Gastrocnemius medialis (tissue), 4 donors: Measurements from ENCODE around the gene IL20. TPM values are rescaled to one million over a fixed set of nuclear protein-coding genes. Genes with fewer than 3 reads are reported as not detected.

Experiments used
- ATAC-seq, 2 donors: fragments of 150-250 bp; one replicate each; pipeline ENCODE4 v1.9.1; 2016
- DNase-seq, 2 donors: peaks; one replicate each; pipeline ENCODE4 v3.0.0-alpha.2; 2019
- H3K27ac ChIP-seq, 4 donors: fragments of 200-600 bp; sonication (generic); 1 replicate in 1 of 4; 2 replicates in 3 of 4; pipeline ENCODE4 v1.5.1; 2016 to 2018; ENCODE audit warnings: mild to moderate bottlenecking in 2 of 4, moderate library complexity in 1 of 4
- H3K27me3 ChIP-seq, 3 donors: fragments of 200-600 bp; sonication (generic) in 2 of 3; 1 replicate in 1 of 3; 2 replicates in 2 of 3; pipeline versions ENCODE4 v1.5.1 to v1.6.0; 2016 to 2019; ENCODE audit warnings: mild to moderate bottlenecking in 1 of 3, moderate library complexity in 1 of 3
- H3K36me3 ChIP-seq, 2 donors: fragments of 200-600 bp; sonication (generic) in 1 of 2; one replicate each; pipeline ENCODE4 v1.5.1; 2017 to 2018
- H3K4me1 ChIP-seq, 2 donors: fragments of 200-600 bp; sonication (generic) in 1 of 2; one replicate each; pipeline ENCODE4 v1.5.1; 2016 to 2017; ENCODE audit warnings: mild to moderate bottlenecking in 2 of 2
- H3K4me3 ChIP-seq, 4 donors: fragments of 200-600 bp; sonication (generic) in 3 of 4; 1 replicate in 1 of 4; 2 replicates in 3 of 4; pipeline ENCODE4 v1.5.1; 2016 to 2019; ENCODE audit warnings: mild to moderate bottlenecking in 2 of 4
- H3K9me3 ChIP-seq, 3 donors: fragments of 200-600 bp; sonication (generic) in 2 of 3; 1 replicate in 1 of 3; 2 replicates in 2 of 3; pipeline ENCODE4 v1.5.1; 2016 to 2019
- POLR2A ChIP-seq, 2 donors: fragments of 450-650 bp; IDR thresholded peaks; one replicate each; pipeline ENCODE4 v1.6.1; 2017; ENCODE audit warnings: antibody characterized with exemption in 2 of 2, mild to moderate bottlenecking in 2 of 2, moderate library complexity in 2 of 2
- in situ Hi-C, 4 donors: fragments of 200-750 bp; cut with MboI; loops; one replicate each; pipeline versions ENCODE4 v1.15.0 to v1.8.0; 2017; ENCODE audit warnings: low sequenced_read_pairs in 4 of 4
- intact Hi-C: fragments of 100-400 bp; cut with DNase I; formaldehyde crosslinking; loops from one replicate; pipeline ENCODE4 v1.15.1; 2023; ENCODE audit warnings: low total_unique reads
- total RNA-seq, 4 donors: library from RNA; depleted of rRNA; stranded (reverse); fragments of >200 nt; gene quantifications; one replicate each; pipeline versions ENCODE4 v1.1.0 to v1.2.3, GENCODE V29; 2016
- TF ChIP-seq, protein P1 (sequence below), 5 experiments: fragments of 450-650 bp in 3 of 5; fragments of 200-600 bp in 2 of 5; sonication (generic) in 2 of 5; IDR thresholded peaks in 4 of 5; conservative IDR thresholded peaks in 1 of 5; 1 replicate in 4 of 5; 2 replicates in 1 of 5; pipeline ENCODE4 v1.5.1; 2016 to 2019; ENCODE audit warnings: antibody characterized with exemption in 5 of 5, mild to moderate bottlenecking in 3 of 5, moderate library complexity in 3 of 5

The IL20 gene
- total RNA-seq, 4 donors from 2014 or later, result not detected

DNA sequence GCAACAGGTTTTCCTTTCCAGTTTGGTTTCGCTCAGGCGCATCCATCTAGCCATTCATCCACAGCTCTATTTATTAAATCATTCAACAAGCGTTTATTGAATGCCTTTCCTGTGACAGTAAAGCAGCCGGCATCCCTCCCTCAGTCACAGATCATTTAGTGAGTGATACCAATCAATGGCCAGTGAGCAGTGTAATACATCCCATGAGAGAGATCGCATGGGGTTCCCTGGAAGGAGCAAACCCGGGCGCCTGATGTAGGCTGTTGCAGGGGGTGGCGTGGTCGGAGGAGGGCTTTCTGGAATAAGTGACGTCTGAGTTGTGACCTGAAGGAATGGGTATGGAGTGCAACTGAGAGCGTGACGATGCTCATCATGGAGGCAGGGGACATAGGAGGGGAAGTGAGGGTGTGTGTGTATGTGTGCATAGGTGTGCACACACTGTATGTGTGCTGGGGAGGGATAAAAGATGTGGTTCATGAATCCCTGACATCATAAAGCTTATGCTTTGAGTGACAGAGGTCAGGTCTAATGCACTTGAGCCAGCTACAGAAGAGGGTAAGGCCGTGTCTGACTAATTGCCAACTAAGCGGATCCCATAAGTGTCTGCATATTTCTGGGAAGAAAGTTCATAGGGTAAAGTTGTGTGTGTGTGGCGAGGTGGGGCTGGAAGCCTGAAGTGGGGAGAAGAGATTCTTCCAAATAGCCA lies 49.8 kb downstream of the IL20 start:
- Histone ChIP-seq H3K36me3 (no peaks in the 10 kb centered on the region), H3K9me3 (no peaks in the 10 kb centered on the region), H3K27me3 (no peaks in the 10 kb centered on the region), H3K4me3 (no peak overlapping the region), H3K27ac (no peak overlapping the region), H3K4me1 (peaks cover 5 to 7% of the 10 kb centered on the region in 2 donors)
- ATAC-seq (no peak), DNase-seq (no peak)
- no peak for TF ChIP-seq POLR2A (IDR thresholded peaks at IDR 0.05)
- TF ChIP-seq, protein P1, sequence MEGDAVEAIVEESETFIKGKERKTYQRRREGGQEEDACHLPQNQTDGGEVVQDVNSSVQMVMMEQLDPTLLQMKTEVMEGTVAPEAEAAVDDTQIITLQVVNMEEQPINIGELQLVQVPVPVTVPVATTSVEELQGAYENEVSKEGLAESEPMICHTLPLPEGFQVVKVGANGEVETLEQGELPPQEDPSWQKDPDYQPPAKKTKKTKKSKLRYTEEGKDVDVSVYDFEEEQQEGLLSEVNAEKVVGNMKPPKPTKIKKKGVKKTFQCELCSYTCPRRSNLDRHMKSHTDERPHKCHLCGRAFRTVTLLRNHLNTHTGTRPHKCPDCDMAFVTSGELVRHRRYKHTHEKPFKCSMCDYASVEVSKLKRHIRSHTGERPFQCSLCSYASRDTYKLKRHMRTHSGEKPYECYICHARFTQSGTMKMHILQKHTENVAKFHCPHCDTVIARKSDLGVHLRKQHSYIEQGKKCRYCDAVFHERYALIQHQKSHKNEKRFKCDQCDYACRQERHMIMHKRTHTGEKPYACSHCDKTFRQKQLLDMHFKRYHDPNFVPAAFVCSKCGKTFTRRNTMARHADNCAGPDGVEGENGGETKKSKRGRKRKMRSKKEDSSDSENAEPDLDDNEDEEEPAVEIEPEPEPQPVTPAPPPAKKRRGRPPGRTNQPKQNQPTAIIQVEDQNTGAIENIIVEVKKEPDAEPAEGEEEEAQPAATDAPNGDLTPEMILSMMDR (IDR thresholded peaks at IDR 0.05 in 4 of 5, conservative IDR thresholded peaks at IDR 0.05 in 1 of 5), result no peak
- in situ Hi-C loops (loop anchor here (10.0 kb wide), 4 partner anchors 50 to 280 kb away; partner anchors contain the start of genes IL20 (in 4 of the 4) and DYRK3 (in 1 of the 4)), intact Hi-C loops (loop anchor here (10.0 kb wide), 1 partner anchor 110 kb away; no protein-coding TSS in a partner anchor)

DNA sequence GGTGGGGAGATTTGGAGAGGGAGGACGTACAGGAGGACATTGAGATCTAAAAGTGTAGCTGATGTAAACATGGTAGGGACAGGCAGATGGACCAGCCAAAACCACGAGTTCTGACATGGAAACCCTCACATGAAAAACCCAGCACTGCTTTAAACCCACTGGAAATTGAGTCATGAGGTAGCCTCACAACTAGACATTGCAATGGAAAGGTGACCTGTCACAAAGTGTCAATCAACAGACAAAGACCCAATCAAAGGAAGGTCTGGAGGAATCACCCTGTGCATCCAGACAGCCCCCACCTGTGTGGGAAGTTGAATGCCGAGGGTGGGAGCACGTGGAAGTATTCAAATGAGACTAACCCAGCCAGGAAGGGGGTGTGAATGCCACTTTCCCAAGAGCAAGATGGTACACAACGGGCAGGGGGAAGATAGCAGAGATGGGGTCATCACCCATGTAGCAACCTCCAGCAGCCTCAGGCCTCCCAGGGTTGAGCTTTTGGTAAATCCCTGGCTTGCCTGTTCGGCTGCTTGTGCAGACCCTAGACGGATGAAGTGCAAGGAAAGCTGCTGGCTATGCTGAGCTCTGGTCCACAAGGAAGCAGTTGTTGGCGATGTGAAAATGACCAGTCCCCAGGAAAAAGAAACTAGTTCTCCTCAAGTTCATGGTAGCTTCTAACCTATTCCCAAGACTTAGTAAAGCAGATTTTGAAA lies 50.7 kb downstream of the IL20 start:
- ATAC-seq (no peak), DNase-seq (no peak)
- no peaks in the 10 kb centered on the region for H3K36me3 ChIP-seq
- H3K9me3 ChIP-seq, result no peaks in the 10 kb centered on the region
- in situ Hi-C loops (loop anchor here (10.0 kb wide), 4 partner anchors 51 to 281 kb away; partner anchors contain the start of genes IL20 (in 4 of the 4) and DYRK3 (in 1 of the 4)), intact Hi-C loops (loop anchor here (10.0 kb wide), 1 partner anchor 111 kb away; no protein-coding TSS in a partner anchor)
- H3K27me3 ChIP-seq, result no peaks in the 10 kb centered on the region
- no peak for TF ChIP-seq POLR2A (IDR thresholded peaks at IDR 0.05)
- TF ChIP-seq, protein P1 (IDR thresholded peaks at IDR 0.05 in 4 of 5, conservative IDR thresholded peaks at IDR 0.05 in 1 of 5), result no peak
- H3K4me1 ChIP-seq, result no peaks in the 10 kb centered on the region
- no peak overlapping the region for H3K27ac ChIP-seq
- H3K4me3 ChIP-seq, result no peak overlapping the region

DNA sequence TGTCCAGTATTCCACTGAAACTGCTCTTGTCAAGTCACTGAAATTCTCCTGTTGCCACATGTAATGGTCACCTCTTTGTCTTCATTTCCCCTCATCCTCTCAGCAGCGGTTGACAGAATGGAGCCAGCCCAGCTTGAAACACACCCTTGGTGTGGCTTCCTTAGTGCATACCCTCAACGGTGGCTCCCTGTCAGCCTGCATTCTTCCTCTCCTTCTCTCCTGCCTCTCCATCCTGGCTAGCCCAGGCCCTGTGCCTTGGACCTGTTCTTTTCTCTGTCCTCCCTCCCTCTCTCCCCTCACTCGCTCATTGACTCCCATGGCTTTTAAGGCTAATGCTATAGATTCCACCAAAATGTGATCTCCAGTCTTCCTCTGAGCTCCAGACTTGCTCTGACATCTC lies 52.7 kb downstream of the IL20 start:
- DNase-seq (no peak), ATAC-seq (no peak)
- H3K27ac ChIP-seq, result no peak overlapping the region
- TF ChIP-seq, protein P1 (IDR thresholded peaks at IDR 0.05 in 4 of 5, conservative IDR thresholded peaks at IDR 0.05 in 1 of 5), result no peak
- no peak for TF ChIP-seq POLR2A (IDR thresholded peaks at IDR 0.05)
- H3K27me3 ChIP-seq, result no peaks in the 10 kb centered on the region
- no peaks in the 10 kb centered on the region for H3K4me1 ChIP-seq
- no peak overlapping the region for H3K4me3 ChIP-seq
- in situ Hi-C loops, result loop anchor here (10.0 kb wide), 4 partner anchors 53 to 283 kb away; partner anchors contain the start of genes IL20 (in 4 of the 4) and DYRK3 (in 1 of the 4)
- intact Hi-C loops, result loop anchor here (10.0 kb wide), 1 partner anchor 113 kb away; no protein-coding TSS in a partner anchor
- no peaks in the 10 kb centered on the region for H3K36me3 ChIP-seq
- no peaks in the 10 kb centered on the region for H3K9me3 ChIP-seq

Other genes with a start within 250 kb of the IL20 start
- 1 to 10 TPM in 2 of 4 donors, under 1 TPM in 2; 0.85 to 1.8 (median 1.0) TPM for gene DYRK3, start 230.1 kb upstream of the IL20 start, total RNA-seq
- gene MAPKAPK2, start 180.7 kb upstream of the IL20 start, total RNA-seq, result 100 to 1,000 TPM; 115 to 207 (median 140) TPM
- not detected for gene IL19, start 94.8 kb upstream of the IL20 start, total RNA-seq
- under 1 TPM; 0.26 to 0.61 (median 0.34) TPM for gene IL10, start 93.1 kb upstream of the IL20 start, total RNA-seq
- not detected for gene IL24, start 31.8 kb downstream of the IL20 start, total RNA-seq
- gene FCMR, start 56.3 kb downstream of the IL20 start, total RNA-seq, result 10 to 100 TPM in 1 of 4 donors, 1 to 10 TPM in 3; 2.1 to 10.2 (median 4.7) TPM
- 10 to 100 TPM in 1 of 4 donors, under 1 TPM in 2, not detected in 1; 0.10 to 28.4 (median 0.11) TPM for gene PIGR, start 80.8 kb downstream of the IL20 start, total RNA-seq
- gene FCAMR, start 104.8 kb downstream of the IL20 start, total RNA-seq, result not detected
- gene C1orf116, start 167.1 kb downstream of the IL20 start, total RNA-seq, result 1 to 10 TPM in 1 of 4 donors, under 1 TPM in 3; 0.46 to 1.1 (median 0.65) TPM
- gene YOD1, start 185.6 kb downstream of the IL20 start, total RNA-seq, result 1 to 10 TPM; 3.0 to 6.7 (median 6.2) TPM
- gene PFKFB2, start 187.7 kb downstream of the IL20 start, total RNA-seq, result 10 to 100 TPM; 35.5 to 40.3 (median 37.6) TPM
- under 1 TPM in 2 of 4 donors, not detected in 2; 0.46 to 0.62 TPM for gene C4BPB, start 223.2 kb downstream of the IL20 start, total RNA-seq
- 1 to 10 TPM in 1 of 4 donors, under 1 TPM in 1, not detected in 2; 0.81 to 2.8 TPM for gene C4BPA, start 238.6 kb downstream of the IL20 start, total RNA-seq